ENCODE results near the gene KCNK18. TPM values are rescaled to one million over a fixed set of nuclear protein-coding genes. Genes with fewer than 3 reads are reported as not detected.

The KCNK18 gene
- not detected for total RNA-seq

DNA sequence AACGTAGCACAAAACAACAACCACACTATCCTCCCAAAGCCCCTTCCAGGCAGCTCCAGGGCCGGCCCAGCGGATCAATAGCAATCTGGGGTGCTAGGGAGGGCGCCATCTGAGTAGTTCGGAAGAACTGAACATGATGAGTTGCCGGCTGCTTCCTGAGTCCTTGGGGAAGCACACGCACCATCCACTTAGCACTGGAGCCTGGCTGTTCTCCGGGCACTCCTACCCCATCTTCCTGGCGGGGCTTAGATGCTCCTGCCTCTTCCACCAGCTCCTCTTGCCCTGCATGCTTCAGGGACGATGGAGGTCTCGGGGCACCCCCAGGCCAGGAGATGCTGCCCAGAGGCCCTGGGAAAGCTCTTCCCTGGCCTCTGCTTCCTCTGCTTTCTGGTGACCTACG is at the start of gene KCNK18:
Gene KCNK18, plus strand, starts transcription at position 301 of the 400 bp plus-strand sequence. Its CDS starts 0 bp downstream, at position 301.
- Mint-ChIP-seq H3K27me3 (no peaks in the 10 kb centered on the region), H3K36me3 (ENCODE audit: low read depth) (no peaks in the 10 kb centered on the region), H3K4me3 (no peak within 1 kb of the TSS), H3K27ac (no peak within 1 kb of the TSS), H3K4me1 (no peaks in the 10 kb centered on the region), H3K9me3 (no peaks in the 10 kb centered on the region)
- POLR2A ChIA-PET: no interaction called here
- no peak for DNase-seq
- CTCF ChIA-PET: interaction anchor here (1.4 kb wide), 1 partner anchor 22 kb away, joined by 4 read pairs; no protein-coding TSS in a partner anchor

DNA sequence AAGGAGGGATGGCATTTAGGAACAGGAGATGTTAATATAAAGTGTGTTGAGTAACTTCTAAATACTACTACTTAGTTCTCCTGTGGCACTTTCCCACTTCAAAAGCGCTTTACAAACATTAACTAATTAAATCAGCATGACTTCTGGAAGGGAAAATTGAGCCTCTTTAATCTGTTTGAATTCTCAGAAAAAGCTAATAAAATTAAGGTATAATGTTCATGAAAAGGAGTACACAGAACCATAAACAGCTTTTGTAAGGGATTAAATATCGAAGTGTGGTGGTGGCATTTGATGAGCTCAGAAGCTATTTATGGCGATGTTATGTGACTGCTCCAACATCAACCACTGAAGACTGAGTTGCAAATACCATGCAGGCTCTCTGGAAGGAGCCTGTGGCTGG is 49.0 kb upstream of the KCNK18 start:
- CTCF ChIA-PET: interaction anchor here (1.1 to 1.6 kb wide), 3 partner anchors 20 to 68 kb away, joined by 4 to 6 read pairs (median 4); no protein-coding TSS in a partner anchor
- peaks cover 11% of the 10 kb centered on the region for H3K27me3 Mint-ChIP-seq

DNA sequence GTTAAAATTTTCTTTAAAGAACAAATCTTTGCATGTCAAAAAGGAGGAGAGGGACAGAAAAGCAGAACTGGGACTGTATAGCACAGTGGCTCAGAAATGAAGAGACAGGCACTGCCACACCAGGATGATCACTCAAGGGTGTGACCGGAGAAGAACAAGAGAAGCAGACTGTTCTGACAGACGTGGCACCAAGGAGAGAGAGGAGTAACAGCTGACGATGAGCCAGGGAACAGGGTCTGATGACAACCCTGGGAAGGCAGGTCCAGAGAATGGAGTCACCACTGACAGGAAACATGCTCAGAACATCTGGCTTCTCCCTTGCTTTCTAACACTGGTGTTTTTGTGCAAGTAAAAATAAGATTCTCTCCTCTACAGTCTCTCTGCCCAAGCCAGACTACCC is 44.6 kb upstream of the KCNK18 start:
- Mint-ChIP-seq H3K9me3 (no peaks in the 10 kb centered on the region), H3K36me3 (ENCODE audit: low read depth) (no peaks in the 10 kb centered on the region), H3K4me3 (no peak overlapping the region), H3K27ac (no peak overlapping the region), H3K4me1 (no peaks in the 10 kb centered on the region), H3K27me3 (peaks cover 18% of the 10 kb centered on the region)
- DNase-seq: no peak
- CTCF ChIA-PET: no interaction called here
- POLR2A ChIA-PET: no interaction called here

More for the DNA sequence above, 49.0 kb upstream of the KCNK18 start:
- H3K27ac Mint-ChIP-seq: no peak overlapping the region
- POLR2A ChIA-PET: no interaction called here
- DNase-seq: no peak
- H3K4me3 Mint-ChIP-seq: no peak overlapping the region
- H3K9me3 Mint-ChIP-seq: no peaks in the 10 kb centered on the region
- no peaks in the 10 kb centered on the region for H3K36me3 Mint-ChIP-seq (ENCODE audit: low read depth)
- no peaks in the 10 kb centered on the region for H3K4me1 Mint-ChIP-seq

DNA sequence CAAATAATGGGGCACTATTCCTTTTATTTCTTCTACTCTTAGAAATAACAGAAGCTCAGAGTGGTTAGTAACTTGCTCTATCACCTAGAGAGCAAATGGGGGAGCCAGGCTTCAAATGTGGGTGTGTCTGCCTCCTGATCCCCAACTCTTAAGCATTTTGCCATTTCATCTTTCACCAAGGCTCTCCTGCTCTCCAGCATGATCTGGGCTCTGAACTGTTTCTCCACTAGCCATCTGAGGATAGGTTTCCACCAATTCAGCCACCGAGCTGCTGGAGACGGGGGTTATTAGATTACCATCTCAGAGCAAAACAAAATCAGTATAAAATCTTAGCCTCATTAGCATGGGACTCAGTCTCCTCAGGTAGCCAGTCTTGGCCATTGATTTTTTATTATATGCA is 39.0 kb upstream of the KCNK18 start:
- peaks cover 60% of the 10 kb centered on the region for H3K27me3 Mint-ChIP-seq
- H3K27ac Mint-ChIP-seq: no peak overlapping the region
- H3K4me1 Mint-ChIP-seq: peaks cover 2% of the 10 kb centered on the region
- H3K4me3 Mint-ChIP-seq: no peak overlapping the region
- H3K36me3 Mint-ChIP-seq (ENCODE audit: low read depth): peaks cover 4% of the 10 kb centered on the region
- no peaks in the 10 kb centered on the region for H3K9me3 Mint-ChIP-seq
- ChIA-PET CTCF (interaction anchor here (0.9 to 3.4 kb wide), 3 partner anchors 9 to 17 kb away, joined by 4 to 26 read pairs (median 8); no protein-coding TSS in a partner anchor), POLR2A (no interaction called here)
- no peak for DNase-seq

DNA sequence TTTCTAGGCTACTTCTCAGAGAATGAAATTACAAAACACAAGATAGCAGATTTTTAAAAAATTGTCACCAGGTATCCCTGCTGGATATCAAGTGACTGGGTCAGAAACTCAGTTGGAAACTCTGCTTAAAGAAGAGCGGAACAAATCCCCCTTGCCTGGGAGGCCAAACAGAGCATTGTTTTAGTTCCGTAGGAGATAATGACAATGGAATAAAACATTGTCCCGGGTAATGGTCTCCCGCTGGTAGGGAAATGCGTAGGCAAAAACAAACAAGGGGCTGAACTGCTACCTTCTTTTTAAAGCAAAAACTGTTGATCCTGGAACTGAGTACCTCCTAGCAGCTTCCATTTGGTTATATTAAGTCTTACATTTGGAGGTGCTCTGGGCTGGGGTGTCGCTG is 37.9 kb upstream of the KCNK18 start:
- ChIA-PET CTCF (interaction anchor here (0.7 to 3.4 kb wide), 3 partner anchors 8 to 24 kb away, joined by 3 to 26 read pairs (median 8); no protein-coding TSS in a partner anchor), POLR2A (interaction anchor here (1.2 kb wide), 1 partner anchor 24 kb away, joined by 4 read pairs; no protein-coding TSS in a partner anchor)
- Mint-ChIP-seq H3K27ac (no peak overlapping the region), H3K4me1 (peaks cover 4% of the 10 kb centered on the region), H3K4me3 (no peak overlapping the region), H3K9me3 (no peaks in the 10 kb centered on the region), H3K36me3 (ENCODE audit: low read depth) (peaks cover 4% of the 10 kb centered on the region), H3K27me3 (peaks cover 64% of the 10 kb centered on the region)
- no peak for DNase-seq

GRCh38 chr10:117160567-117160966 is 36.7 kb upstream of the KCNK18 start:
- no peak overlapping the region for H3K4me3 Mint-ChIP-seq
- H3K9me3 Mint-ChIP-seq: no peaks in the 10 kb centered on the region
- peaks cover 73% of the 10 kb centered on the region for H3K27me3 Mint-ChIP-seq
- no peak for DNase-seq
- peaks cover 4% of the 10 kb centered on the region for H3K36me3 Mint-ChIP-seq (ENCODE audit: low read depth)
- ChIA-PET POLR2A (no interaction called here), CTCF (no interaction called here)
- no peak overlapping the region for H3K27ac Mint-ChIP-seq
- peaks cover 8% of the 10 kb centered on the region for H3K4me1 Mint-ChIP-seq

DNA sequence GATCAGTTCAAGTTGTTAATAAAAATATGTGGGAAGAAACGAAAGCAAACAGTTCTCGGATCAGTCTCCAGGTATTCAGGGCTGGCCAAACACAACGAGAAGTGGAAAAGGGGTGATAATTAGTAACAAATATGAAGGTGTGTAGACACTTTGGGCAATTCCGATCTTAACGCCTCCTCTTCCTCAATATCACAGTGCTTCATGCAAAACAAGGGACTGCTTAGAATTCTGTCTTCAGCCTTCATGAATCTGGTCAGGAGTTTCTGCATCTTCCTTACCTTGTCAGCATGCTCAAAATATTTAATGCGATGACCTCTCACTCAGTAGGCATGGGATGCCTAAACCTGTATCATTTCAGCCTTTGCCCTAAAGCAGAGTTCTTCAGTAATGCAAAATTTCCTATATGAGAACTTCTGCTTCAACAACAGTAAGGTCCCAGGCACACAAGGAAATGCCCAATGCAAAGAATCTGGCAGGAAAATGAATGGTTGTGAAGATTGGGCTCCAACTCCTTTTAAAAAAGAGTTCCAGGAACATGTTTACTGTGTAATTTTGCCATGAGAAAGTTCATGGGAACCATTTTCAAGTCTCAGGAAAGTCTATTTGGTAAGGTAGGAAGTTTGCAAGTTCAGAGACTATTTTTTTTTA is 35.8 kb upstream of the KCNK18 start:
- no peak for DNase-seq
- Mint-ChIP-seq H3K27me3 (peaks cover 79% of the 10 kb centered on the region), H3K4me1 (peaks cover 8% of the 10 kb centered on the region), H3K4me3 (no peak overlapping the region), H3K9me3 (no peaks in the 10 kb centered on the region), H3K27ac (no peak overlapping the region), H3K36me3 (ENCODE audit: low read depth) (peaks cover 4% of the 10 kb centered on the region)
- ChIA-PET CTCF (no interaction called here), POLR2A (no interaction called here)

DNA sequence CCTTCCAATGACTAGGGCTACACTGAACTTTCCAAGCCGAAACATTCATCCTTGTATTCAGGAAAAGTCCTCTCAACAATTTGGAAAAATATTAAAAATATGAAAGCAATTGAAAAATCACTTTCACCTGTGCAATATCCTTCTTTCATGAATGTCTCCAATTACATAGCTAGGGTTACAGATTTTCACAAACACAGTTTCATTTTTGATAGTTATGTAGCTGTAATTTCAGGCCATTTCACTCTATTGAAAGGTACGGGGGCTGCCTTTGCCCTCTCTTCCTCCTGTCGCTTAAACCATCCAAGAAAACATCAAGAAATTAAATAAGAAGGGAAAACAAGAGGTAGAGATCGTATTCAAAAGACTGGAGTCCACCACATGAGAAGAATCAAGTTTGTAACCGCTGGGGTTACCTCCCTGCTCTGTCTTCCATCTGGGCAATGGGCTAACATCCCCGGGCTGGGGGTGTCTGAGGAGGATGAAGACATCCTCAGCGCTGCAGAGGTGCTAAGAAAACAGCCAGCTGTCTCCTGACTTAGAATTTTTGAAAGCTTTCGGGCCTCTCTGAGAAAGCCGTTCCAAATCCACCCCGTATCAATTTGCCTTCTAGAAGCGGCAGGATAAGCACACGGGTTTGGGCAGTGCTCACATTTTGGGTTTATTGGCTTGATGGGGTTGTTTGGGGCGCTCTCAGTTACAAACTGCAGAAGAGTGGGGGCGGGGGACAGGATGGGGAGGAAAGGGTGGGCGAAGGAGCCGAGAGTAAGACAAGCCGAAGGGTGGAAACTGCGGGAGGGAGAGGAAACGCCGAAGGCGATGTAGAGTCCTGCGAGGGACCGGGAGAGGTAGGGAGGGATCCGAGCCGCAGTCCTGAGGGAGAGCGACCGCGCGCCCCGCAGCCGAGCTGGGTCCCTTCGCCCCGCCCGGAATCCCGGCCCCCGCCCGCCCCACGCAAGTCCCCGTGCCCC is 34.9 kb upstream of the KCNK18 start:
- Mint-ChIP-seq H3K36me3 (ENCODE audit: low read depth) (peaks cover 4% of the 10 kb centered on the region), H3K27me3 (peaks cover 83% of the 10 kb centered on the region), H3K27ac (peak overlapping the region; percentile 45), H3K4me1 (peaks cover 15% of the 10 kb centered on the region), H3K9me3 (no peaks in the 10 kb centered on the region), H3K4me3 (no peak overlapping the region)
- ChIA-PET POLR2A (no interaction called here), CTCF (interaction anchor here (0.7 kb wide), 1 partner anchor 13 kb away, joined by 3 read pairs; no protein-coding TSS in a partner anchor)
- DNase-seq: no peak

- Mint-ChIP-seq H3K4me3 (no peak overlapping the region), H3K27me3 (peaks cover 83% of the 10 kb centered on the region), H3K9me3 (no peaks in the 10 kb centered on the region), H3K4me1 (peaks cover 18% of the 10 kb centered on the region), H3K36me3 (ENCODE audit: low read depth) (peaks cover 4% of the 10 kb centered on the region), H3K27ac (no peak overlapping the region)
- DNase-seq: no peak
- ChIA-PET POLR2A (no interaction called here), CTCF (interaction anchor here (1.0 to 1.9 kb wide), 2 partner anchors 12 to 32 kb away, joined by 3 to 9 read pairs; no protein-coding TSS in a partner anchor)
Measured at GRCh38 chr10:117163061-117163953, 34.0 kb upstream of the KCNK18 start.

DNA sequence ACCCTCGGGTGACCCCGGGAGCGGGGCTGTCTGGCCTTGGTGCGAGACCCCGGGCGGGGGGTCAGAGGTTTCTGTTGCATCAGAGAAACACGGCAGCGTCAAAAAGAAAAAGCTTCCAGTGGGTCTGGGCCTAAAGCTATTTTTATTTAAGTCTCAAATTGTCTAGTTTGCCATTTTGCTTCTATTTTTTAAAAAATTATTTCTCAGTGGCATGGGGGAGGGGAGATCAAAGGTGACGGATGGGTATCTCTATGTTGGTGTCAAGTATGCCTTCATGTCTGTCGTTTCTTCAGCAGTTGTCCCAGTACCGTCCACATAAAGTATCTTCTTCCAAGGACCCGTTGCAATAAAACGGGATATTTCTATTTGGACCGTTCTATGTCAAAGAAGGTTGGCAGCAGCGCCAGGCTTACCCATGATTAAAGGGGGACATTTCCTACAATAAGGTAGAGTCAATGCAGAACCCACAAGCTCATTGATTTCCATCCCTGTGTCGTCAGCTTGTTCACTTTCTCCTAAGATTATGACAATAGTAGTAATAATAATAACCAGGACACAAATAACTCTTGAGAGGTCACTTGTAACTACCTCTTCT is 33.2 kb upstream of the KCNK18 start:
- CTCF ChIA-PET: interaction anchor here (1.0 to 1.9 kb wide), 2 partner anchors 11 to 33 kb away, joined by 3 to 9 read pairs; no protein-coding TSS in a partner anchor
- DNase-seq: no peak
- Mint-ChIP-seq H3K36me3 (ENCODE audit: low read depth) (peaks cover 4% of the 10 kb centered on the region), H3K27ac (no peak overlapping the region), H3K9me3 (no peaks in the 10 kb centered on the region), H3K4me3 (no peak overlapping the region), H3K4me1 (peaks cover 18% of the 10 kb centered on the region), H3K27me3 (peaks cover 84% of the 10 kb centered on the region)
- POLR2A ChIA-PET: no interaction called here

DNA sequence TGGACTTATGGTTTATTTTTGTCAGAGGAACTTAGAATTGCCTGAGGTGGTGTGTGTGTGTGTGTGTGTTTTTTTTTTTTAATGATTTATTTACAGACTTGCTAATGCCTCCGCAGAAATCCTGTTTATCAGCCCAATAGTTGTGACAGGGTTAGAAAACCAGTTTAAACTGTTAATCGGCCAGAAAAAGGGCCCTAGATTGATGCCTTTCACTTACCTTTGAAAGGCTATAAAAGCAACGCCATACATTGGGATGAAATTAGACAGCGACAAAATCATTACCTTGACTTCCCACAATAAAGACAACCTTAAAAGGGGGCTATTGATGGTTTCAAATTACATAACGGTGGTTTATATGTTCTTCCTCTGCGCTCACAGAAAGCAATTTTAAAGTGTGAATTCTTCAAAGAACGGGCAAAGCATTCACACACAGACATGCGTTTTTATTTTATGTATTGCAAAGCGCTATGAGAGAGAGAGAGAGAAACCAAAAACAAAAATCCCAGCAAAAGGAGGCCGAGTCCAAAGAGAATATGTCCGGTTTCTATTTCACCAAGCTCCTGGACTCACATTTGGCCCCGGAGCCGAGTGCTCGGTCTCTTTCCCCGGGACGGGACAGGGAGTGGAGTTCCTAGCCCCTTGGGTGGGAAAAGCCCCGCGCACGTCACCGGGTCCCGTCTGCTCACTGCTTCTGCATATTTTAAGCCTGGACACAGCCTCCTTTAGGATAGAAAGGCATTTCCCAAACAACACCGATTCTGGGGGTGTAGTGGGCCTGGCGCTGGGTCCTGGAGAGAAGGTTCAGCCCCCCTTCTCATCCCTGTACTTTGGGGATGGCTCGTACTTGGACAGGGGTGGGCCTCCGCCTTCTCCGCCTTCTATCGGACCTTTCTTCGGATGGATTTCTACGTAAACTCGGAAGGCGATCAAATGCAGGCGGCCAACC is 32.4 kb upstream of the KCNK18 start:
- H3K27me3 Mint-ChIP-seq: peaks cover 84% of the 10 kb centered on the region
- H3K9me3 Mint-ChIP-seq: no peaks in the 10 kb centered on the region
- H3K4me3 Mint-ChIP-seq: no peak overlapping the region
- H3K4me1 Mint-ChIP-seq: peaks cover 20% of the 10 kb centered on the region
- peaks cover 4% of the 10 kb centered on the region for H3K36me3 Mint-ChIP-seq (ENCODE audit: low read depth)
- ChIA-PET CTCF (interaction anchor here (1.9 to 2.8 kb wide), 2 partner anchors 10 kb away, joined by 9 to 23 read pairs; no protein-coding TSS in a partner anchor), POLR2A (no interaction called here)
- H3K27ac Mint-ChIP-seq: no peak overlapping the region
- DNase-seq: no peak

Data from activated CD4-positive, alpha-beta memory T cell treated with anti-CD3 and anti-CD28 coated beads, Interleukin-2, amount 10 ng/mL, durations not matched to agents 7 days and 5 days (primary cell).